ENCODE results near the gene SNX5.

DNA sequence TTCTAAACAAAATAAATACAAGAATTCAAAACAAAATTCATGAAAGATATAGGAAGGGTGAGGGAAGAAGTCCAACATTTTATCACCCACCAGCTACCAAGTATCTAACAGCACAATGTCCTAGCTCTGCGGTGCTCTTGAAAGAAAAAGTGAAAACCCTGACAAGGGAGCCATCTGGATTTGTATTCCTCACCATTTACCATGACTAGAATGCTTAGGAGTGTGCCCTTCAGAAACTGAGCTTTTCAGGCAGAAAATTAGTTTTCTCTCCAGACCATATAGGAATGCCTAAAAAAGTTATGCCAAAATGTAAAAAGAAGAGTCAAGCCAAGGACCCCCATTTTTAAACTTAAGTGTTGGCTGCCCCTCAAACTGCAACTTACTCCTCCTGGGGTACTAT is 4.5 kb downstream of the SNX5 start:
- TF ChIP-seq, protein P1, sequence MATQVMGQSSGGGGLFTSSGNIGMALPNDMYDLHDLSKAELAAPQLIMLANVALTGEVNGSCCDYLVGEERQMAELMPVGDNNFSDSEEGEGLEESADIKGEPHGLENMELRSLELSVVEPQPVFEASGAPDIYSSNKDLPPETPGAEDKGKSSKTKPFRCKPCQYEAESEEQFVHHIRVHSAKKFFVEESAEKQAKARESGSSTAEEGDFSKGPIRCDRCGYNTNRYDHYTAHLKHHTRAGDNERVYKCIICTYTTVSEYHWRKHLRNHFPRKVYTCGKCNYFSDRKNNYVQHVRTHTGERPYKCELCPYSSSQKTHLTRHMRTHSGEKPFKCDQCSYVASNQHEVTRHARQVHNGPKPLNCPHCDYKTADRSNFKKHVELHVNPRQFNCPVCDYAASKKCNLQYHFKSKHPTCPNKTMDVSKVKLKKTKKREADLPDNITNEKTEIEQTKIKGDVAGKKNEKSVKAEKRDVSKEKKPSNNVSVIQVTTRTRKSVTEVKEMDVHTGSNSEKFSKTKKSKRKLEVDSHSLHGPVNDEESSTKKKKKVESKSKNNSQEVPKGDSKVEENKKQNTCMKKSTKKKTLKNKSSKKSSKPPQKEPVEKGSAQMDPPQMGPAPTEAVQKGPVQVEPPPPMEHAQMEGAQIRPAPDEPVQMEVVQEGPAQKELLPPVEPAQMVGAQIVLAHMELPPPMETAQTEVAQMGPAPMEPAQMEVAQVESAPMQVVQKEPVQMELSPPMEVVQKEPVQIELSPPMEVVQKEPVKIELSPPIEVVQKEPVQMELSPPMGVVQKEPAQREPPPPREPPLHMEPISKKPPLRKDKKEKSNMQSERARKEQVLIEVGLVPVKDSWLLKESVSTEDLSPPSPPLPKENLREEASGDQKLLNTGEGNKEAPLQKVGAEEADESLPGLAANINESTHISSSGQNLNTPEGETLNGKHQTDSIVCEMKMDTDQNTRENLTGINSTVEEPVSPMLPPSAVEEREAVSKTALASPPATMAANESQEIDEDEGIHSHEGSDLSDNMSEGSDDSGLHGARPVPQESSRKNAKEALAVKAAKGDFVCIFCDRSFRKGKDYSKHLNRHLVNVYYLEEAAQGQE (IDR thresholded peaks at IDR 0.05; ENCODE audit: low read depth): no peak
- TF ChIP-seq CEBPB (IDR thresholded peaks at IDR 0.05): no peak
- TF ChIP-seq RAD21 (IDR thresholded peaks at IDR 0.05; ENCODE audit: low read depth): no peak
- no peak for TF ChIP-seq EP300 (IDR thresholded peaks at IDR 0.05; ENCODE audit: borderline replicate concordance)
- no peak for TF ChIP-seq TAF1 (IDR thresholded peaks at IDR 0.05; ENCODE audit: low read depth)
- TF ChIP-seq, protein P2, sequence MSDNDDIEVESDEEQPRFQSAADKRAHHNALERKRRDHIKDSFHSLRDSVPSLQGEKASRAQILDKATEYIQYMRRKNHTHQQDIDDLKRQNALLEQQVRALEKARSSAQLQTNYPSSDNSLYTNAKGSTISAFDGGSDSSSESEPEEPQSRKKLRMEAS (IDR thresholded peaks at IDR 0.05): no peak
- no peak for TF ChIP-seq FOXM1 (IDR thresholded peaks at IDR 0.05; ENCODE audit: borderline replicate concordance, low read depth)
- TF ChIP-seq TCF12 (IDR thresholded peaks at IDR 0.05; ENCODE audit: low read depth): no peak
- no peak for TF ChIP-seq YY1 (IDR thresholded peaks at IDR 0.05; ENCODE audit: low read depth)
- no peak for TF ChIP-seq EGR1 (IDR thresholded peaks at IDR 0.05)
- TF ChIP-seq CREB1 (IDR thresholded peaks at IDR 0.05; ENCODE audit: low read depth): no peak
- TF ChIP-seq NFIC (IDR thresholded peaks at IDR 0.05): no peak
- TF ChIP-seq, protein P3, sequence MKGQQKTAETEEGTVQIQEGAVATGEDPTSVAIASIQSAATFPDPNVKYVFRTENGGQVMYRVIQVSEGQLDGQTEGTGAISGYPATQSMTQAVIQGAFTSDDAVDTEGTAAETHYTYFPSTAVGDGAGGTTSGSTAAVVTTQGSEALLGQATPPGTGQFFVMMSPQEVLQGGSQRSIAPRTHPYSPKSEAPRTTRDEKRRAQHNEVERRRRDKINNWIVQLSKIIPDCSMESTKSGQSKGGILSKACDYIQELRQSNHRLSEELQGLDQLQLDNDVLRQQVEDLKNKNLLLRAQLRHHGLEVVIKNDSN (IDR thresholded peaks at IDR 0.05): no peak
- no peak for TF ChIP-seq TEAD4 (IDR thresholded peaks at IDR 0.05)
